Stimulated activated naive CD8-positive, alpha-beta T cell treated with anti-CD3 and anti-CD28 coated beads, Interleukin-15, Interleukin-2, amounts not matched to agents 100 ng/mL and 50 ng/mL, for 24 hours (primary cell): ENCODE data around the gene A2ML1.
"Not testable (repeated sequence)": the region's sequence is repeated elsewhere in the genome, so short reads cannot be mapped to it uniquely, and the experiment has no call there.

Source experiments
- H3K27ac Mint-ChIP-seq: one replicate; pipeline ENCODE4 v1.8.0; 2021; ENCODE audit warnings: mild to moderate bottlenecking, mixed read lengths
- H3K27me3 Mint-ChIP-seq: one replicate; pipeline ENCODE4 v1.8.0; 2021; ENCODE audit warnings: mixed read lengths
- H3K36me3 Mint-ChIP-seq: one replicate; pipeline ENCODE4 v1.8.0; 2021; ENCODE audit warnings: low read depth, mixed read lengths
- H3K4me1 Mint-ChIP-seq: one replicate; pipeline ENCODE4 v1.8.0; 2021; ENCODE audit warnings: low read depth, mixed read lengths
- H3K4me3 Mint-ChIP-seq: one replicate; pipeline ENCODE4 v1.8.0; 2021; ENCODE audit warnings: mild to moderate bottlenecking, mixed read lengths
- H3K9me3 Mint-ChIP-seq: one replicate; pipeline ENCODE4 v1.8.0; 2021; ENCODE audit warnings: mixed read lengths

A2ML1 gene

DNA sequence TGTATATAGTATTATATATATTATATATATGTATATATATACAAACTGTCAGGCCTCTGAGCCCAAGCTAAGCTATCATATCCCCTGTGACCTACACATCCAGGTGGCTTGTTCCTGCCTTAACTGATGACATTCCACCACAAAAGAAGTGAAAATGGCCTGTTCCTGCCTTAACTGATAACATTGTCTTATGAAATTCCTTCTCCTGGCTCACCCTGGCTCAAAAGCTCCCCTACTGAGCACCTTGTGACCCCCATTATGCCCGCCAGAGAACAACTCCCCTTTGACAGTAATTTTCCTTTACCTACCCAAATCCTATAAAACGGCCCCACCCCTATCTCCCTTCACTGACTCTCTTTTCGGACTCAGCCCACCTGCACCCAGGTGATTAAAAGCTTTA is 17.6 kb upstream of the A2ML1 start:
- not testable (repeated sequence) for H3K9me3 Mint-ChIP-seq, H3K4me3 Mint-ChIP-seq, H3K27ac Mint-ChIP-seq, H3K27me3 Mint-ChIP-seq, H3K4me1 Mint-ChIP-seq, H3K36me3 Mint-ChIP-seq

DNA sequence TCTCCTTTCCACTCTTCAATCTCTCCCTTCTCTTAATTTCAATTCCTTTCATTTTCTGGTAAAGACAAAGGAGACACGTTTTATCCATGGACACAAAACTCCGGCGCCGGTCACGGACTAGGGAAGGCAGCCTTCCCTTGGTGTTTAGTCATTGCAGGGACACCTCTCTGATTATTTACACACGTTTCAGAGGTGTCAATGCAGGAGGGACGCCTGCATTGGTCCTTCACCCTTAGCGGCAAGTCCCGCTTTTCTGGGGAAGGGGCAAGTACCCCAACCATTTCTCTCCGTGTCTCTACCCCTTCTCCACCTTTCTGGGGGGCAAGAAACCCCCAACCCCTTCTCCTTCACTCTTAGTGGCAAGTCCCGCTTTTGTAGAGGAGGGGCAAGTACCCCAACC is 16.9 kb upstream of the A2ML1 start:
- H3K36me3 Mint-ChIP-seq, H3K4me1 Mint-ChIP-seq, H3K27ac Mint-ChIP-seq, H3K4me3 Mint-ChIP-seq, H3K9me3 Mint-ChIP-seq, H3K27me3 Mint-ChIP-seq: not testable (repeated sequence)

GRCh38 chr12:8807084-8807483 is 15.3 kb upstream of the A2ML1 start:
- not testable (repeated sequence) for H3K4me3 Mint-ChIP-seq, H3K27ac Mint-ChIP-seq, H3K36me3 Mint-ChIP-seq, H3K4me1 Mint-ChIP-seq, H3K9me3 Mint-ChIP-seq, H3K27me3 Mint-ChIP-seq

DNA sequence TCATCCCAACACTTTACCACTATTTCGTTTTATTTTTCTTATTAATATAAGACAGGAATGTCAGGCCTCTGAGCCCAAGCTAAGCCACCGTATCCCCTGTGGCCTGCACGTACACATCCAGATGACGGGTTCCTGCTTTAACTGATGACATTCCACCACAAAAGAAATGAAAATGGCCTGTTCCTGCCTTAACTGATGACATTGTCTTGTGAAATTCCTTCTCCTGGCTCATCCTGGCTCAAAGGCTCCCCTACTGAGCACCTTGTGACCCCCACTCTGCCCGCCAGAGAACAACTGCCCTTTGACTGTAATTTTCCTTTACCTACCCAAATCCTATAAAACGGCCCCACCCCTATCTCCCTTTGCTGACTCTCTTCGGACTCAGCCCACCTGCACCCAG is 12.3 kb upstream of the A2ML1 start:
- H3K27ac Mint-ChIP-seq, H3K4me3 Mint-ChIP-seq, H3K27me3 Mint-ChIP-seq, H3K4me1 Mint-ChIP-seq, H3K9me3 Mint-ChIP-seq, H3K36me3 Mint-ChIP-seq: not testable (repeated sequence)

- Mint-ChIP-seq H3K4me3 (no peak overlapping the region), H3K4me1 (no peaks in the 10 kb centered on the region), H3K27me3 (no peaks in the 10 kb centered on the region), H3K27ac (no peak overlapping the region), H3K9me3 (no peaks in the 10 kb centered on the region), H3K36me3 (no peaks in the 10 kb centered on the region)
Observed at GRCh38 chr12:8813572-8814357, 8.7 kb upstream of the A2ML1 start.

- no peak overlapping the region for H3K4me3 Mint-ChIP-seq
- no peaks in the 10 kb centered on the region for H3K9me3 Mint-ChIP-seq
- H3K4me1 Mint-ChIP-seq: no peaks in the 10 kb centered on the region
- H3K36me3 Mint-ChIP-seq: no peaks in the 10 kb centered on the region
- no peak overlapping the region for H3K27ac Mint-ChIP-seq
- no peaks in the 10 kb centered on the region for H3K27me3 Mint-ChIP-seq
Observed at GRCh38 chr12:8816448-8817050, 5.9 kb upstream of the A2ML1 start.

GRCh38 chr12:8817856-8818255 is 4.6 kb upstream of the A2ML1 start:
- no peaks in the 10 kb centered on the region for H3K9me3 Mint-ChIP-seq
- no peaks in the 10 kb centered on the region for H3K36me3 Mint-ChIP-seq
- no peak overlapping the region for H3K4me3 Mint-ChIP-seq
- H3K4me1 Mint-ChIP-seq: no peaks in the 10 kb centered on the region
- no peaks in the 10 kb centered on the region for H3K27me3 Mint-ChIP-seq
- H3K27ac Mint-ChIP-seq: no peak overlapping the region

- Mint-ChIP-seq H3K4me1 (no peaks in the 10 kb centered on the region), H3K27ac (no peak overlapping the region), H3K9me3 (no peaks in the 10 kb centered on the region), H3K4me3 (no peak overlapping the region), H3K36me3 (no peaks in the 10 kb centered on the region), H3K27me3 (peaks cover 3% of the 10 kb centered on the region)
Observed at GRCh38 chr12:8818526-8818925, 3.9 kb upstream of the A2ML1 start.

DNA sequence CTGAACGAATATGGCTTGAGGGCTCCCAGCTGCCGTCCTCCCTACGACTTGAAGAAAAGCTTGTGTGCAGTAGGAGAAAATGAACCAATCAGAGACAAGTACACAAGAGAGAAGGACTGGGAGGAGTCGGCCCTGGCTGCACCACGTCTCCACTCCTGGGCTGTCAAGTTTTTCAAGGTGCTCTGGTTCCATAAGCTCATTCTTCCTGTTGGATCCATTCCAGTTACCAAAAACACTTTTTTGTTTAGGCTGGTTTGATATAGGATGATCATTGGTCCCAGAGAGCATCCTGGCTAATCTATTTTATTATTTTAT is 2.8 kb upstream of the A2ML1 start:
- Mint-ChIP-seq H3K4me3 (no peak overlapping the region), H3K27me3 (peaks cover 7% of the 10 kb centered on the region), H3K27ac (no peak overlapping the region)

DNA sequence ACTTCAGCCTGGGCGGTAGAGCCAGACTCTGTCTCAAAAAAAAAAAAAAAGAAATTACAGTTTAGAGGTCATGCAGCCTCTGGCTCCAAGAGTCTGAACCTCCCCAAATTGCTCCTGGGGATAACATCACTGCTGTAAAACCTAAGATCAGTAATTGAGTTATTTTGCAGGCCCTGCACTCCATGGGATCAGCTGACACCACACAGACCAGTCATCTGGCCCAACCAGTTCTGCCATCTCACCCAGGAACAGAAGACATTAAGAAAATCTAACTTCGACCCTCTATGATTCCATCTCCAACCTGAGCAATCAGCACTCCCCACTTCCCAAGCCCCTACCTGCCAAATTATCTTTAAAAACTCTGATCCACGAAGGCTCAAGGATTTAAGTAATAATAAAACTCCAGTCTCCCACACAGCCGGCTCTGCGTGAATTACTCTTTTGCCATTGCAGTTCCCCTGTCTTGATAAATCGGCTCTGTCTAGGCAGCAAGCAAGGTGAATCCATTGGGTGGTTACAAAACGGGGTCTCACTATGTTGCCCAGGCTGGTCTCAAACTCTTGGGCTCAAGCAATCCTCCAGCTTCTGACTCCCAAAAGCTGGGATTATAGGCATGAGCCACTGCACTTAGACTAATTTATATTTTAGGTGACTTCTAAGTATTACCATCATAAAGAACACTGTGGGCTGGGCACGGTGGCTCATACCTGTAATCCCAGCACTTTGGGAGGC is 1.6 kb upstream of the A2ML1 start:
- H3K27me3 Mint-ChIP-seq: peaks cover 15% of the 10 kb centered on the region
- H3K27ac Mint-ChIP-seq, H3K4me3 Mint-ChIP-seq, H3K36me3 Mint-ChIP-seq, H3K4me1 Mint-ChIP-seq, H3K9me3 Mint-ChIP-seq: not testable (repeated sequence)

More for the DNA sequence above, 2.8 kb upstream of the A2ML1 start:
- no peaks in the 10 kb centered on the region for H3K36me3 Mint-ChIP-seq
- no peaks in the 10 kb centered on the region for H3K9me3 Mint-ChIP-seq
- H3K4me1 Mint-ChIP-seq: no peaks in the 10 kb centered on the region

- Mint-ChIP-seq H3K9me3 (no peaks in the 10 kb centered on the region), H3K4me1 (no peaks in the 10 kb centered on the region), H3K36me3 (no peaks in the 10 kb centered on the region), H3K27me3 (peaks cover 17% of the 10 kb centered on the region), H3K27ac (no peak overlapping the region), H3K4me3 (no peak overlapping the region)
Observed at GRCh38 chr12:8821591-8821990, 830 bp upstream of the A2ML1 start.

DNA sequence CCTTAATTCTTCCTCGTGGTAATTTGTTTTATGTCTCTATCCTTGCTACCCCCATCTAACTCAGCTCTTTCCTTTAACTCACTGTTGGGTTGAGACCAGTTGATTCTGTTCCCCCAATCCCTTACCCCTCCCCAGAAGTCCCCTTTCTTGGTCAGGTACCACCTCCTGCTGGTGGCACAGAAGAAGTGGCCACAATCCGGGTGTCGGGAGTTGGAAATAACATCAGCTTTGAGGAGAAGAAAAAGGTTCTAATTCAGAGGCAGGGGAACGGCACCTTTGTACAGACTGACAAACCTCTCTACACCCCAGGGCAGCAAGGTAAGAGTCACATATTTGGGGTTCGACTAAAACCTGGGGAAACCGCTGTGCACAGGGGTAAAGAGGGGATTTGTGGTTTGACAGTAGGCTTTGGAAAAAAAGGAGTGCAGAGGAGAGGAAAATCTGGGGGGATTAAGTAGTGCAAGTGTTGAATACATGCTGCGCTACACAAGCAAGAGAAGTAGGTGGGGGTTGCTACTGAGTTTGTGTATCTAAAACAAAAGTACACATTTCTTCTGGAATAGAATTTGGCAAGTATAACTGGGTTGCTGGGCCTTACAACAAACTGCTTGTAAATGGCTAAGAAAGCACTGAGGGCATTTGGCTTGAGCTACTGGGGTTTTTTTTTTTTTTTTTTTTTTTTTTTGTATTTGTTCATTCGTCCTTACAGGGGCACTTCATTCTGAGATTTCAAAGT is 1.3 kb downstream of the A2ML1 start:
- H3K4me3 Mint-ChIP-seq: no peak overlapping the region
- peaks cover 8% of the 10 kb centered on the region for H3K4me1 Mint-ChIP-seq
- H3K9me3 Mint-ChIP-seq: no peaks in the 10 kb centered on the region
- no peak overlapping the region for H3K27ac Mint-ChIP-seq
- H3K36me3 Mint-ChIP-seq: no peaks in the 10 kb centered on the region
- peaks cover 21% of the 10 kb centered on the region for H3K27me3 Mint-ChIP-seq

- Mint-ChIP-seq H3K36me3 (no peaks in the 10 kb centered on the region), H3K27ac (no peak overlapping the region), H3K4me1 (peaks cover 8% of the 10 kb centered on the region), H3K9me3 (no peaks in the 10 kb centered on the region), H3K27me3 (peaks cover 25% of the 10 kb centered on the region), H3K4me3 (no peak overlapping the region)
Observed at GRCh38 chr12:8827551-8828256, 5.3 kb downstream of the A2ML1 start.

GRCh38 chr12:8828257-8829124 is 6.1 kb downstream of the A2ML1 start:
- Mint-ChIP-seq H3K4me1 (peaks cover 8% of the 10 kb centered on the region), H3K4me3 (no peak overlapping the region), H3K27ac (no peak overlapping the region), H3K27me3 (peaks cover 23% of the 10 kb centered on the region), H3K9me3 (no peaks in the 10 kb centered on the region), H3K36me3 (no peaks in the 10 kb centered on the region)
